GM12878 (cell line): ENCODE results near the gene CSK. TPM values are rescaled to one million over a fixed set of nuclear protein-coding genes. Genes with fewer than 3 reads are reported as not detected.

ENCODE experiments used
- BMI1 ChIP-seq: fragments of 450-650 bp; IDR thresholded peaks from 2 replicates; pipeline ENCODE4 v1.6.1; 2016; ENCODE audit warnings: mild to moderate bottlenecking, moderate library complexity, borderline replicate concordance
- CBX5 ChIP-seq: sonication (generic); IDR thresholded peaks from 2 replicates; pipeline ENCODE4 v1.6.1; 2016; ENCODE audit warnings: low read depth, moderate library complexity, mild to moderate bottlenecking, inconsistent platforms
- CEBPZ ChIP-seq: fragments of 150-350 bp; IDR thresholded peaks from 2 replicates; pipeline ENCODE4 v1.6.1; 2016; ENCODE audit warnings: low read depth, low read length
- CREB1 ChIP-seq: IDR thresholded peaks from 2 replicates; pipeline ENCODE4 v1.6.1; 2012; ENCODE audit warnings: low read depth, mild to moderate bottlenecking, inconsistent platforms
- EP300 ChIP-seq, 2 experiments: fragments of 150-350 bp in 1 of 2; IDR thresholded peaks; 2 replicates each; pipeline ENCODE4 v1.6.1; 2011 to 2012; ENCODE audit warnings: low read depth in 2 of 2, low read length in 2 of 2, borderline replicate concordance in 1 of 2, improper control_type of control experiment in 1 of 2, inconsistent platforms in 1 of 2; ENCODE audit not compliant: control insufficient read depth in 1 of 2
- HDAC6 ChIP-seq: fragments of 200-600 bp; sonication (generic); IDR thresholded peaks from one replicate; pipeline ENCODE4 v1.8.0; 2017; ENCODE audit warnings: antibody characterized with exemption; ENCODE audit not compliant: unreplicated experiment
- JUND ChIP-seq: IDR thresholded peaks from 2 replicates; pipeline ENCODE4 v1.6.1; 2012; ENCODE audit warnings: low read depth, mild to moderate bottlenecking, low read length, improper control_type of control experiment, moderate library complexity
- MLLT1 ChIP-seq: fragments of 450-650 bp; IDR thresholded peaks from 2 replicates; pipeline ENCODE4 v1.6.1; 2016; ENCODE audit warnings: mild to moderate bottlenecking
- NFYB ChIP-seq: IDR thresholded peaks from 2 replicates; pipeline ENCODE4 v1.6.1; 2011; ENCODE audit warnings: low read depth, mild to moderate bottlenecking, low read length, improper control_type of control experiment, moderate library complexity; ENCODE audit not compliant: insufficient read depth
- NR2C2 ChIP-seq: IDR thresholded peaks from 2 replicates; pipeline ENCODE4 v1.6.1; 2011; ENCODE audit warnings: borderline replicate concordance, low read depth; ENCODE audit not compliant: control insufficient read depth, insufficient read length
- PRDM15 ChIP-seq: fragments of 450-650 bp; formaldehyde crosslinking; IDR thresholded peaks from 2 replicates; pipeline ENCODE4 v1.4.0; 2020; ENCODE audit warnings: mild to moderate bottlenecking, moderate library complexity
- REST ChIP-seq: IDR thresholded peaks from 2 replicates; pipeline ENCODE4 v1.6.1; 2012; ENCODE audit warnings: mild to moderate bottlenecking, low read depth, low read length
- SMARCA5 ChIP-seq: fragments of 450-650 bp; IDR thresholded peaks from 2 replicates; pipeline ENCODE4 v1.6.1; 2017; ENCODE audit warnings: mild to moderate bottlenecking
- SP1 ChIP-seq: IDR thresholded peaks from one replicate; pipeline ENCODE4 v1.6.1; 2011; ENCODE audit warnings: low read depth, low read length
- SPI1 ChIP-seq: IDR thresholded peaks from 2 replicates; pipeline ENCODE4 v1.6.1; 2011; ENCODE audit warnings: low read depth, mild to moderate bottlenecking, low read length, moderate library complexity, borderline replicate concordance; ENCODE audit not compliant: insufficient read depth
- SREBF1 ChIP-seq: IDR thresholded peaks from 2 replicates; pipeline ENCODE4 v1.6.1; 2012; ENCODE audit warnings: mild to moderate bottlenecking, low read length
- polyA plus RNA-seq, 11 experiments: library from polyadenylated mRNA; depleted of rRNA in 4 of 11; unstranded in 6 of 11; stranded (reverse) in 5 of 11; fragments of >200 nt; fragmentation: Nextera tagmentation in 4 of 11; fragmentation: Illumina TruSeq in 1 of 11; extraction: Ambion mirVana in 4 of 11; extraction: Trizol in 1 of 11; gene quantifications; 1 replicate in 1 of 11; 2 replicates in 10 of 11; pipeline versions ENCODE4 v1.2.1 to v1.2.3, GENCODE V29; 2011 to 2016; ENCODE audit warnings: inconsistent platforms in 2 of 11, missing spikeins in 2 of 11, low read depth in 1 of 11
- total RNA-seq, 4 experiments: library from RNA; depleted of rRNA in 3 of 4; stranded (reverse); fragments of >200 nt in 3 of 4; fragmentation: Illumina TruSeq in 1 of 4; extraction: Trizol in 1 of 4; gene quantifications; 2 replicates each; pipeline versions ENCODE4 v1.2.1 to v1.2.3, GENCODE V29; 2013 to 2021

The CSK gene
- total and polyA plus RNA-seq, 10 of the 15 experiments (the other 5 are each of a cell fraction or from before 2014, with no cell fraction given), result 3.4 to 327 (median 75.8) TPM

GRCh38 chr15:74842581-74843444 lies 60.9 kb downstream of the CSK start, which contains the start of gene ULK3 (continued):
- TF ChIP-seq MLLT1, result no peak
- TF ChIP-seq CREB1, result peak; percentile 33; the same call in 1 of the 2 replicates
- no peak for TF ChIP-seq BMI1
- TF ChIP-seq JUND, result no peak
- no peak for TF ChIP-seq CEBPZ
- no peak for TF ChIP-seq NR2C2
- no peak for TF ChIP-seq CBX5
- no peak for TF ChIP-seq SP1
- TF ChIP-seq EP300 (IDR thresholded peaks at IDR 0.05; ENCODE audit: borderline replicate concordance in 1 of 2, control insufficient read depth in 1 of 2, low read depth in 2 of 2, low read length in 2 of 2), result no peak
- no peak for TF ChIP-seq SPI1
- no peak for TF ChIP-seq HDAC6
- no peak; the same call in none of the 2 replicates for TF ChIP-seq SMARCA5
- TF ChIP-seq REST, result no peak
- TF ChIP-seq SREBF1, result no peak
- no peak for TF ChIP-seq PRDM15 (CRISPR knock-in tag)
- TF ChIP-seq NFYB, result no peak
